Jurkat, Clone E6-1 (cell line): Measurements from ENCODE around the gene DNAJC16.
A peak's percentile ranks its signal among the peaks of the same experiment; 100 is the strongest.

Source experiments
- DNase-seq: peaks from one replicate; pipeline ENCODE4 v3.0.0-alpha.2; 2011; ENCODE audit warnings: low read depth, low spot score
- H3K4me3 ChIP-seq: 2 replicates; pipeline ENCODE4 v1.5.1; 2011; ENCODE audit warnings: mild to moderate bottlenecking, low read length, control low read depth, moderate library complexity

Gene DNAJC16

DNA sequence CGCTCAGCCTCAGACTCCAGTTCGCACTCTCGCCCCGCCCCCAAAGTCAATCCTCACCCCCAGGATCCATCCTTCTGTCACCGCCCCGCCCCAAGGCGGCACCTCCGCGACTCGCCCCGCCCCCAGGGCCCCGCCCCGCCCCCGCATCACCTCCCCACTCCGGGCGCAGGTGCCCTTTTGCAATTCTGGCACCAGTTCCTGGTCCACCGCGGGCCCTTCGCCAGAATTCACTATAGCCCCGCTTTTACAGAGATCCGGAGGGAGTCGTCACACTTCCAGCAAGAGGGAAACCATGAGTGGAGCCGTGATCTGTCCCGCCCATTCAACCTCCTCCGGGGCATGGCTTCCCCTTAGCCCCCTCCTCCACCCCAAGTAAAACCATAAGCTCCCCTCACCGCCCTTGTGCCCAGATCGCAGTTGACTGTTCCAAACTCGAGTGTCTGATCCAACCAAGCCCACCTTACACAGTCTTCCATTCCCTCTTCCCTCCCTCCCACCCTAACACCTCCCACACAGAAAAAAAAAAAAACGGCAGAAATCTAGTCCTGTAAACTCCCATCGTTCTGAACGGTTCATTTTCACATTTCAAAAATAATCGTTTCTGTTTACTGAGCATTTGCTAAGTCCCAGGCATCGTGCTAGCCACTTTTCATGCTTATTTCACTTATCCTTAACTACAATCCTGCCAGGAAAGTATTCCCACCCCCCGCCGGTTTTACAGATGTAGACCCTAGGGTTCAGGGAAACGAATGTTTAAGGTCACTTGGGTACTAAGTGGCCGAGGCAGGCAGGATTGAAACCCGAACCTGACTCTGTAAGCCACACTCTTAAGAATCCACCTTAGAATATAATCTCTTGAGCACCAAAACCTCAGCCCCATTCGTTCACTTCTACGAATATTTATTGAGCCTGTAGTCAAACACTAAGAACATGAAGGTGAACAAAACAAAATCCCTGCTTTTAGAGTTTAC, 1.3 kb upstream of the DNAJC16 start:
- peak overlapping the region; percentile 84 for H3K4me3 ChIP-seq
- peak; percentile 95 for DNase-seq

DNA sequence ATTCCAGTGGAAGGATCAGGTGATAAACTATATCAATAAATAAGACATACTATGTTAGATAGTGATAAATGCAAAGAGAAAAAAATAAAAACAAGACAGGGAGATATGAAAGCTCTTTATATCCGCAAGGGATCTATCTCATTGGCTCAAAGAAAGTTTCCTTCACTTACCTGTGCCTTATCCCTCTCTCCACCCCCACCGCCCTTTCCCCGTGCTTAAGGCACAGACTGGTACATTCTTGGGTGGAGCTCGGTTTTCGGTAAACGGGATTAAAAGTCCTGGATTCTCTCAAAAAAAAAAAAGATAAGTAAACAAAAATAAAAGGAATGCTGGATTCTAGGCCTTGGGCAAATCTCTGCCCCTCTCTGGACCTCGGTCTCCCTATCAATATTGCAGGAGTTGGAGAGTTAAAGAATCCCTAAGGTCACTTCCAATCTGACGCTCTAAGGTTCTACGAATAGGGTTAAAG, 593 bp upstream of the DNAJC16 start:
- peak overlapping the region; percentile 84 for H3K4me3 ChIP-seq
- no peak for DNase-seq

GRCh38 chr1:15531003-15531402, 4.4 kb downstream of the DNAJC16 start:
- no peak for DNase-seq
- H3K4me3 ChIP-seq = no peak overlapping the region

DNA sequence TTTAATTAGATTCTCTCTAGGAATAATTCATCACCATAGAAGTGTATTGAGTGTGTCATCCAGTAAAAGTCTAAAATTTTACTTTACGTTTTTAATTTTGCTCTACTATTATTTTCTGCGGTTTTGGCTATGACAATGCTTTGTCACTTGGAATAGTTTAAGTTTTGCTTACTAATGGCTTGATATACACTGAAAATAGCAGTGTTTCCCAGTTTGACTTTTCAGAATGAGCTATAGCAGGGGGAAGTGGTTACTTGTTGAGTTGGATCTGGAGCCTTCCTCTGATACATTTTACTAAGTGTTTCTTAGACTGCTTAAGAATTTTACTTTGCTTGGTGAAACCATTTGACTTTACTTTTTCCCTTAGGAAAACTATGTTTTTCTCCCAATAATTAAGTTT, 5.0 kb downstream of the DNAJC16 start:
- H3K4me3 ChIP-seq = no peak overlapping the region
- no peak for DNase-seq

DNA sequence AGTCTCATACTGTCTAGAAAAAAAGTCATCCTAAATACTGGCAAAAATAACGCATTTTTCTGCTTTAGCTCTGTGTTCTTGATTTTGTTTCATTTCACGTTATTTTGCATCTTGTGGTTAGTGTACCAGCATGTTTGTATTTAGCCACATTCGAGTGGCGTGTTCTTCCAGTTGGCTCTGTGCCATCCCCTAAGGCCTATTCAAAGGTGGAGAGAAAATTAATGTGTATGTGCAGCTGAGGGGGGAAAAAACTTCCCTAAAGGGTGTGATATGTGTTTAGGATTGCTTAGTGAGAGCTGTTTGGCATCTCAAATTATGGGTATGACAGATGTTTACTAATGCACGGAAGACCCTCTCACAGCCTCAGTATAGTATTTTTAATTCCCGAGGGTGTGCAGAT, 12.1 kb downstream of the DNAJC16 start:
- H3K4me3 ChIP-seq = no peak overlapping the region
- DNase-seq = no peak

DNA sequence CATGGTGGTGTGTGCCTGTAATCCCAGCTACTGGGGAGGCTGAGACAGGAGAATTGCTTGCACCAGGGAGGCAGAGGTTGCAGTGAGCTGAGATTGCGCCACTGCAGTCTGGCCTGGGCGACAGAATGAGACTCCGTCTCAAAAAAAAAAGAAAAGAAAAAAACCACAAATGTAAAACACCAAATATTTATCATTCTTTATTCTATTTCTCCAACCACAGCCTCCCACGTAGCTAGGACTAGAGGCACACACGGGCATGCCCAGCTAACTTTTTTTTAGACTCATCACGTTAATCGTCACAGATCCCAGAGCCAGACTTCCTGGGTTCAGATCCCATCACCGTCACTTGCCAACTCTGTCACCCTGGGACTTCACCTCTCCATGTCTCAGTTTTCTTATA, 13.5 kb downstream of the DNAJC16 start:
- H3K4me3 ChIP-seq = no peak overlapping the region

GRCh38 chr1:15541231-15541792, 14.7 kb downstream of the DNAJC16 start:
- no peak for DNase-seq
- no peak overlapping the region for H3K4me3 ChIP-seq

More for the DNA sequence above, 13.5 kb downstream of the DNAJC16 start:
- DNase-seq = no peak

GRCh38 chr1:15542388-15543250, 16.0 kb downstream of the DNAJC16 start:
- no peak for DNase-seq
- no peak overlapping the region for H3K4me3 ChIP-seq

DNA sequence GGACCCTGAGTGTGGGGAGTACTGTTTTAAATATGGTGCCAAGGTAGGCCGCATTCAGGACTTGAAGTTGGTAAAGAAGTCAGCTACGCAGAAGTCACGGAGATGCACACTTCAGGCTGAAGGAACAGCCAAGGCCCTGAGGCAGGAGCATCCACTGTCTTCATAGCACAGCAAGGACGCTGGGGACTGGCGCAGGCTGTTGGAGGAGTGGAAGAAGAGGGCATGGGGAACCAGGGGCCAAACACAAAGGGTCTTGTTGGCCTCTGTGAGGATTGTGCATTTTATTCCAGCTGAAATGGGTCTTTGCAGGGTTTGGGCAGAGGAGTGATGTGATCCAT, 16.6 kb downstream of the DNAJC16 start:
- DNase-seq = no peak
- no peak overlapping the region for H3K4me3 ChIP-seq

GRCh38 chr1:15543589-15544568, 17.2 kb downstream of the DNAJC16 start:
- DNase-seq = no peak

GRCh38 chr1:15546641-15547040, 20.0 kb downstream of the DNAJC16 start:
- H3K4me3 ChIP-seq = no peak overlapping the region
- DNase-seq = no peak

More at GRCh38 chr1:15543589-15544568, 17.2 kb downstream of the DNAJC16 start:
- H3K4me3 ChIP-seq = no peak overlapping the region

DNA sequence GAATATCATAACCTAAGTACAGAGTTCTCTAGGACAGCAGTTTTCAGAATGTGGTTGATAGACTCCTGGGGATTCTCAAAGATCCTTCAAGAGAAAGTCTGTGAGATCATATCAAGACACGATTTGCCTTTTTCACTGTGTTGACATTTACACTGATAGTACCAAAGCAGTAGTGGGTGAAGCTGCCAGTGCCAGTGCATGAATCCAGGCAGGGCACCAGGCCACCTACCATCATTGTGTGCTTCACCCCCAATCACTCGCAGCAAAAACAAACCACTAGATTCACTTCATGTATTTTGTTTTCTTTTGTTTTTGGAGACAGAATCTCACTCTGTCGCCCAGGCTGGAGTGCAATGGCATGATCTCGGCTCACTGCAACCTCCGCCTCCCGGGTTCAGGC, 23.9 kb downstream of the DNAJC16 start:
- no peak overlapping the region for H3K4me3 ChIP-seq
- DNase-seq = no peak

GRCh38 chr1:15557008-15557407, 30.4 kb downstream of the DNAJC16 start:
- no peak for DNase-seq
- no peak overlapping the region for H3K4me3 ChIP-seq

DNA sequence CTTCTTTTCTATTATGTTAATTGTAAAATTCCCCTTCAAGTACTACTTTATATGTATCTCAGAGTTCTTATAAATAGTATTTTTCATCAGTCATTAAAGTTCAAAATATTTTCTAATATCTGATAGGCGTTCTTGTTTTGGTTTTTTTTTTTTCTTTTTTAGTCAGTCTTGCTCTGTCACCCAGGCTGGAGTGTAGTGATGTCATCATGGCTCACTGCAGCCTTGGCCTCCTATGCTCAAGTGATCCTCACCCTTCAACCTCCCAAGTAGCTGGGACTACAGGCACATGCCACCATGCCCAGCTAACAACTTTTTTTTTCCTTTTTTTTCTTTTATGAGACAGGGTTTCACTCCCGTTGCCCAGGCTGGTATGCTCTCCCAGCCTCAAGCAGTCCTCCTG, 30.9 kb downstream of the DNAJC16 start:
- DNase-seq = no peak
- H3K4me3 ChIP-seq = no peak overlapping the region

- no peak overlapping the region for H3K4me3 ChIP-seq
- DNase-seq = no peak
These were observed 31.9 kb downstream of the DNAJC16 start for GRCh38 chr1:15558516-15558915.

DNA sequence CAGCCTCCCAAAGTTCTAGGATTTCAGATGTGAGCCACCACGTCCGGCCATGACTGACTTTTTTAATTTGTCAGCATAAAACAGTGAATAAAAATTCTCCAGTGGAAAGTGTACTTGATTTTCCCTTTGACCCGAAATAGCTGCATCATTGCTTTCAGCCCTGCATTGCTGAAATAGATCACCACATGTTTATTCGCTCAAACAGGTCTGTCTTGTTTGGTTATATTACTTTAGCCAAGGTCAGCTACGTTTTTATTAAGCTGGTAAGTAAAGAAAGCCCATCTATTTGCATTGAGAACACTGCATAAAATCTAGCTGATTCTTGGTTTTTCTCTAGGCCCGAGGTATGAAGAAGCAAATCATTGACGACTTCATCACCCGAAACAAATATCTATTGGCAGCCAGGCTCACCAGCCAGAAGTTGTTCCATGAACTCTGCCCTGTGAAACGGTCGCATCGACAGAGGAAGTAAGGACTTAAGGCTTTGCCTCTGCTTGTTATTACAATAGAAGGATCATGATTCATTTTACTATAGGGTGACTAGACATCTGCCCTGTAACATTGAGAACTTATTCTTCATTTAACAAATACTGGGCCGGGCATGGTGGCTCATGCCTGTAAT, 32.7 kb downstream of the DNAJC16 start:
- H3K4me3 ChIP-seq = no peak overlapping the region
- no peak for DNase-seq

DNA sequence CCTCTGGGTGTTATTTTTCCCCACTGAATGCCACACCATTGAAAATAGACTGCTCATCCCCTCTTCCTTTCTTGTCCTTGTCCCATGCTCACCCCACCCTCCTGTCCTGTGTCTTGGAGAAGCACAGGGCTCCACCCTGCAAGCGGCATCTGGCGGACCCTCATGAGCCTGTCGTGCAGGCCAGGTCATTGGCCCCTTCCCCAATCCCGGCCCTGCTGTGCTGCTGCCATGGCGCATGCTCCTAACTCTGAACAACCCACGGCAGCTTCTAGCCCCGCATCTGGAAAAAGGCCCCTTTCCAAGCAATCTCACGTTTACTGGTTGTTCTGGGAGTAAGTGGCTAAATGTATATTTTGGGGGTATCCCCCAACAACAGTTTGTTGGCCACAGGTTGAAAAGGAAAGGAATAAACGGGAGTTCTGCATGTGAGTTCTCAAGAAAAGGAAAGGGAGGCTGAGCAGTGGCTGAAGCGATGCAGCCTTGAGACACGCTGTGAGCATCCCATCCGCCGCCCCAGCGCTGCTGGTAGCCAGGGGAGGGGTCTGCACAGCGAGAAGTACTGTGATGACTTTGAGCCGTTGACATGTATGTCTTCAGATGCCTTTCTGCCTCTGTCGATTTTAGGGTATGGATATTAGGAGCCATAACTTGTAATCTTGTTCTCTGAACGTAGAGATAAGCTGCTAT, 41.9 kb downstream of the DNAJC16 start:
- H3K4me3 ChIP-seq = no peak overlapping the region
- no peak for DNase-seq

- H3K4me3 ChIP-seq = no peak overlapping the region
- DNase-seq = no peak
These were observed 44.2 kb downstream of the DNAJC16 start for GRCh38 chr1:15570861-15571260.
